ENCODE measurements around the gene GPM6B. TPM values are rescaled to one million over a fixed set of nuclear protein-coding genes. Genes with fewer than 3 reads are reported as not detected.

Gene GPM6B, protein sequence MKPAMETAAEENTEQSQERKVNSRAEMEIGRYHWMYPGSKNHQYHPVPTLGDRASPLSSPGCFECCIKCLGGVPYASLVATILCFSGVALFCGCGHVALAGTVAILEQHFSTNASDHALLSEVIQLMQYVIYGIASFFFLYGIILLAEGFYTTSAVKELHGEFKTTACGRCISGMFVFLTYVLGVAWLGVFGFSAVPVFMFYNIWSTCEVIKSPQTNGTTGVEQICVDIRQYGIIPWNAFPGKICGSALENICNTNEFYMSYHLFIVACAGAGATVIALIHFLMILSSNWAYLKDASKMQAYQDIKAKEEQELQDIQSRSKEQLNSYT
- total RNA-seq (not detected), polyA plus RNA-seq (under 1 TPM; 0.24 to 0.67 (median 0.34) TPM)

DNA sequence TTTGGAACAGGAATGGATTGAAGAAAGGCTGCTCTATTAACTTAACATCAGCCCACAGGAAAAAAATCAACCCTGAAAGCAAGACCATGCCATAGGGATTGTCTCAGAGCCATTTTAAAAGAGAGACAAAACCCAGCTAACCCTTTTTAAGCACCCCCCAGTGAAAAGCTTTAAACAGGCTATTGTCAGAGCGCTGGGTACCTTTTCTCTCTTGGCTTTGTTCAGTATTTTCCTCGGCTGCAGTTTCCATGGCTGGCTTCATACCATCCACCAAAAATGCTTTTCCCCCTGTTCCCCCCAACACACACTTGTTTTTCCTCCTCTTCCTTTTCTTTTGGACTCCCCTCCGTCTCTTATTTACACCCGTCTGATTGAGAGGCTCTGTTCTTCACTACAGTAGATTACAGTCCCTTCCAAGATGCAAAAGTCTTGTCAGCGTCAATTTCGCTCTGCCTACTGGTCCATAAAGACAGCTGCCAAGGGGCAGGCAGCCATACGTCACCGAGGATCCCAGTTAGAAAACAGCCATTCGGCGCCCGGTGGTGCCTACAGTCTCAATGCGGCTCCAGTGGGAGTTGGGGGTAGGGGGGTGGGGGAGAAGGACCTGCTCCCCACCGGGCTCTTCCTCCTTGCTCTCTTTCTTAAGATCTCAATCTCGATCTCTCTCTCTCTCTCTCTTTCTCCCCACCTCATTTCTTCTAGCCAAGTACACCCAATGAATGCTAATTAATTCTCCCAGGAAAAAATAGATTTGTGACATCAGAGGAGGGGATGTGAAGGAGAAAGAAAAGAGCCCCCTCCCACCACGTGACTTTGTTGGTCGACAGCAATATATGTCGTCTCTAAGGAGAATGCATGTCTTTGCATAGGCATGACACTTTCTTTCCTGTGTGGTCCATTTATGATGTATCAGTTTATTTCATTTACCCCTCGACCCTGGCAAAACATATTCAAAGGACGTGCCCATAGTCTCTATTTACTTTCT lies at the start of gene GPM6B:
Gene GPM6B, minus strand, starts transcription at position 451 of the 985 bp plus-strand sequence. Its CDS starts 189 bp downstream, at position 262.
- no peaks in the 10 kb centered on the region for H3K36me3 Mint-ChIP-seq
- ATAC-seq (ENCODE audit: low read depth in 2 of 2) (no peak), DNase-seq (no peak)
- H3K4me1 Mint-ChIP-seq, result no peaks in the 10 kb centered on the region
- peaks cover 0 to 3% (median 0%) of the 10 kb centered on the region in 7 donors for H3K9me3 Mint-ChIP-seq
- no peaks in the 10 kb centered on the region for H3K36me3 ChIP-seq (ENCODE audit: control insufficient read depth, insufficient read depth, low read length)
- H3K4me3 ChIP-seq (ENCODE audit: low read depth, low read length), result no peak within 1 kb of the TSS
- no peak within 1 kb of the TSS for H3K27ac ChIP-seq (ENCODE audit: insufficient read depth, low read length, poor library complexity, severe bottlenecking)
- peaks cover 18% of the 10 kb centered on the region for H3K27me3 Mint-ChIP-seq
- H3K27ac Mint-ChIP-seq, result no peak within 1 kb of the TSS
- H3K27me3 ChIP-seq (ENCODE audit: control insufficient read depth, insufficient read depth, low read length), result peaks cover 3% of the 10 kb centered on the region
- H3K4me3 Mint-ChIP-seq, result no peak within 1 kb of the TSS
- no peaks in the 10 kb centered on the region for H3K4me1 ChIP-seq (ENCODE audit: control insufficient read depth, insufficient read depth, low read length, poor library complexity, severe bottlenecking)
- no peaks in the 10 kb centered on the region for H3K9me3 ChIP-seq (ENCODE audit: control insufficient read depth in 2 of 2, low read length in 2 of 2)

DNA sequence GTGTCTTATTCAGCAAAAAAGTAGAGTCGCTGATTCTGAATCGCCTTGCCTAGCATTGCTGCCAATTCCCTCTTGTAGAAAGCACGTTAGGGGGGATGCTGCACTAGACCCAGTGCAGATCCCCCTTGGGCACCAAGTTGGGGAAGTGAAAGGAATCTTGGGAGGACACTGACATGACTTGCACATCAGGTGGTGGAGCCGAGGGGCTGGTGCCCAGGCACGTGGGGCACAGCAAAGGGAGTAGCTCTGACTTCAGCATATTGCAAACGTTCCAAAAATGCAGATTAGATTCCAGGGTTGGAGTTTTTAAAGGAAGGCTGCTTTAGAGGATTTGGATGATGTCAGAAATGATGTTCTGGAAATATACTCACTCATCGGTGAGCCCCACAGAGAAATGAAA lies 47.4 kb upstream of the GPM6B start:
- ATAC-seq (ENCODE audit: low read depth in 2 of 2) (no peak), DNase-seq (no peak)
- Histone ChIP-seq H3K4me1 (ENCODE audit: control insufficient read depth, insufficient read depth, low read length, poor library complexity, severe bottlenecking) (no peaks in the 10 kb centered on the region), H3K27me3 (ENCODE audit: control insufficient read depth, insufficient read depth, low read length) (no peaks in the 10 kb centered on the region), H3K36me3 (ENCODE audit: control insufficient read depth, insufficient read depth, low read length) (no peaks in the 10 kb centered on the region), H3K4me3 (ENCODE audit: low read depth, low read length) (no peak overlapping the region), H3K9me3 (ENCODE audit: control insufficient read depth in 2 of 2, low read length in 2 of 2) (no peaks in the 10 kb centered on the region), H3K27ac (ENCODE audit: insufficient read depth, low read length, poor library complexity, severe bottlenecking) (no peak overlapping the region)
- Mint-ChIP-seq H3K9me3 (no peaks in the 10 kb centered on the region), H3K27ac (no peak overlapping the region), H3K4me3 (no peak overlapping the region), H3K27me3 (peaks cover 6% of the 10 kb centered on the region), H3K36me3 (no peaks in the 10 kb centered on the region), H3K4me1 (no peaks in the 10 kb centered on the region)

DNA sequence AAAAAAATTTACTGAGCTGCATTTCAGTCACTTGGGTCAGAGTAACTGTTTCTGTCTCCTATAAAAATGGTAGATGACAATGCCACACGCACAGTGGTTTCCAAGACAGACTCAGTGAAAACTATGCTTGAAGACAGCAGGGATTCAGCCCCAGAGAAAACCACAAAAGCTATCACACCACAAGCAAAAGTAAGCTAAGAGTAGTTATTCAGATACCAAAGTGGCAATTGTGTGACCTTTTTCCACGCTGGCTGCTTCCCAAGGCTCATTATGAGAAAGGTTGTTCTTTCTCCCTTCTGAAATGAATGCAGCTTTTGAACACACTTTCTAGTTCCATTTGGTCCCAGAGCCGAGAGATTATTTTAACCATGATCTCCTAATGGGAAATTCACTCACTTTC lies 46.4 kb upstream of the GPM6B start:
- DNase-seq (no peak), ATAC-seq (ENCODE audit: low read depth in 2 of 2) (no peak)
- Histone ChIP-seq H3K4me1 (ENCODE audit: control insufficient read depth, insufficient read depth, low read length, poor library complexity, severe bottlenecking) (no peaks in the 10 kb centered on the region), H3K27ac (ENCODE audit: insufficient read depth, low read length, poor library complexity, severe bottlenecking) (no peak overlapping the region), H3K4me3 (ENCODE audit: low read depth, low read length) (no peak overlapping the region), H3K36me3 (ENCODE audit: control insufficient read depth, insufficient read depth, low read length) (no peaks in the 10 kb centered on the region), H3K27me3 (ENCODE audit: control insufficient read depth, insufficient read depth, low read length) (peaks cover 5% of the 10 kb centered on the region), H3K9me3 (ENCODE audit: control insufficient read depth in 2 of 2, low read length in 2 of 2) (no peaks in the 10 kb centered on the region)
- H3K9me3 Mint-ChIP-seq, result no peaks in the 10 kb centered on the region
- no peak overlapping the region for H3K27ac Mint-ChIP-seq
- no peaks in the 10 kb centered on the region for H3K4me1 Mint-ChIP-seq
- H3K27me3 Mint-ChIP-seq, result peaks cover 12% of the 10 kb centered on the region
- no peak overlapping the region for H3K4me3 Mint-ChIP-seq
- no peaks in the 10 kb centered on the region for H3K36me3 Mint-ChIP-seq

GRCh38 chrX:13859724-13860123 lies 42.8 kb upstream of the GPM6B start:
- no peak overlapping the region for H3K4me3 Mint-ChIP-seq
- peaks cover 17% of the 10 kb centered on the region for H3K27me3 Mint-ChIP-seq
- H3K27ac Mint-ChIP-seq, result no peak overlapping the region

DNA sequence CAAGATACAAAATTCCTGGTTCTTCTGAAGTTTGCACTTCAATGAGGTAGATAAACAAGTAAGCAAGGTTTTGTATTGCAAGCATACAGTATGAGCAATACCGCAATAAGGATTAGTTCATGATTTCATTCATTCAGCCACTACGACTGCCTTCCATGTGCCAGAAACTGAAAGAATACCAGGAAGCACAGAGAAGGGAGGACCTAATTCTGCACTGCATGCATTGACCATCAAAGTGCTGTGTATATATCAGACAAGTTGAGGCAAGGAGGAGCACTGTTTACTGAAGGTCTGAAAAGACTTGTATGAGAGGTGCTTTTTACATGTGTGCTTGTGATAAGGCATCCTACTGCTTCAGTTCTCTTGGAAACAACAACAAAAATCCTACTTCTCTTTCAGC lies 40.9 kb upstream of the GPM6B start:
- H3K9me3 Mint-ChIP-seq, result peaks cover 0 to 2% (median 0%) of the 10 kb centered on the region in 7 donors
- ATAC-seq (ENCODE audit: low read depth in 2 of 2) (no peak), DNase-seq (no peak)
- Histone ChIP-seq H3K27ac (ENCODE audit: insufficient read depth, low read length, poor library complexity, severe bottlenecking) (no peak overlapping the region), H3K27me3 (ENCODE audit: control insufficient read depth, insufficient read depth, low read length) (peaks cover 5% of the 10 kb centered on the region), H3K4me3 (ENCODE audit: low read depth, low read length) (no peak overlapping the region), H3K4me1 (ENCODE audit: control insufficient read depth, insufficient read depth, low read length, poor library complexity, severe bottlenecking) (no peaks in the 10 kb centered on the region), H3K9me3 (ENCODE audit: control insufficient read depth in 2 of 2, low read length in 2 of 2) (no peaks in the 10 kb centered on the region), H3K36me3 (ENCODE audit: control insufficient read depth, insufficient read depth, low read length) (no peaks in the 10 kb centered on the region)
- H3K4me3 Mint-ChIP-seq, result no peak overlapping the region
- peaks cover 17% of the 10 kb centered on the region for H3K27me3 Mint-ChIP-seq
- H3K36me3 Mint-ChIP-seq, result no peaks in the 10 kb centered on the region
- no peak overlapping the region for H3K27ac Mint-ChIP-seq
- no peaks in the 10 kb centered on the region for H3K4me1 Mint-ChIP-seq

More at GRCh38 chrX:13859724-13860123, 42.8 kb upstream of the GPM6B start:
- H3K9me3 ChIP-seq (ENCODE audit: control insufficient read depth in 2 of 2, low read length in 2 of 2), result no peaks in the 10 kb centered on the region
- DNase-seq (no peak), ATAC-seq (ENCODE audit: low read depth in 2 of 2) (no peak)
- no peaks in the 10 kb centered on the region for H3K36me3 Mint-ChIP-seq
- no peak overlapping the region for H3K27ac ChIP-seq (ENCODE audit: insufficient read depth, low read length, poor library complexity, severe bottlenecking)
- H3K4me1 Mint-ChIP-seq, result no peaks in the 10 kb centered on the region
- H3K9me3 Mint-ChIP-seq, result peaks cover 0 to 2% (median 0%) of the 10 kb centered on the region in 7 donors
- no peaks in the 10 kb centered on the region for H3K36me3 ChIP-seq (ENCODE audit: control insufficient read depth, insufficient read depth, low read length)
- H3K4me1 ChIP-seq (ENCODE audit: control insufficient read depth, insufficient read depth, low read length, poor library complexity, severe bottlenecking), result no peaks in the 10 kb centered on the region
- no peak overlapping the region for H3K4me3 ChIP-seq (ENCODE audit: low read depth, low read length)
- H3K27me3 ChIP-seq (ENCODE audit: control insufficient read depth, insufficient read depth, low read length), result peaks cover 5% of the 10 kb centered on the region

GRCh38 chrX:13855689-13856450 lies 39.0 kb upstream of the GPM6B start:
- Mint-ChIP-seq H3K27ac (no peak overlapping the region), H3K27me3 (peaks cover 15% of the 10 kb centered on the region), H3K36me3 (no peaks in the 10 kb centered on the region), H3K4me1 (no peaks in the 10 kb centered on the region), H3K4me3 (no peak overlapping the region), H3K9me3 (peaks cover 0 to 2% (median 0%) of the 10 kb centered on the region in 7 donors)
- Histone ChIP-seq H3K4me3 (ENCODE audit: low read depth, low read length) (no peak overlapping the region), H3K9me3 (ENCODE audit: control insufficient read depth in 2 of 2, low read length in 2 of 2) (no peaks in the 10 kb centered on the region), H3K36me3 (ENCODE audit: control insufficient read depth, insufficient read depth, low read length) (no peaks in the 10 kb centered on the region), H3K27ac (ENCODE audit: insufficient read depth, low read length, poor library complexity, severe bottlenecking) (no peak overlapping the region), H3K4me1 (ENCODE audit: control insufficient read depth, insufficient read depth, low read length, poor library complexity, severe bottlenecking) (no peaks in the 10 kb centered on the region), H3K27me3 (ENCODE audit: control insufficient read depth, insufficient read depth, low read length) (peaks cover 5% of the 10 kb centered on the region)
- ATAC-seq (ENCODE audit: low read depth in 2 of 2), result no peak
- no peak for DNase-seq

- no peak for ATAC-seq (ENCODE audit: low read depth in 2 of 2)
- H3K4me3 ChIP-seq (ENCODE audit: low read depth, low read length), result no peak overlapping the region
- no peak overlapping the region for H3K4me3 Mint-ChIP-seq
- no peaks in the 10 kb centered on the region for H3K4me1 ChIP-seq (ENCODE audit: control insufficient read depth, insufficient read depth, low read length, poor library complexity, severe bottlenecking)
- no peak overlapping the region for H3K27ac Mint-ChIP-seq
- H3K9me3 Mint-ChIP-seq, result peaks cover 0 to 2% (median 0%) of the 10 kb centered on the region in 7 donors
- H3K27ac ChIP-seq (ENCODE audit: insufficient read depth, low read length, poor library complexity, severe bottlenecking), result no peak overlapping the region
- H3K27me3 ChIP-seq (ENCODE audit: control insufficient read depth, insufficient read depth, low read length), result peaks cover 3% of the 10 kb centered on the region
- H3K4me1 Mint-ChIP-seq, result no peaks in the 10 kb centered on the region
- no peak for DNase-seq
- peaks cover 11% of the 10 kb centered on the region for H3K27me3 Mint-ChIP-seq
- no peaks in the 10 kb centered on the region for H3K36me3 ChIP-seq (ENCODE audit: control insufficient read depth, insufficient read depth, low read length)
- no peaks in the 10 kb centered on the region for H3K9me3 ChIP-seq (ENCODE audit: control insufficient read depth in 2 of 2, low read length in 2 of 2)
- H3K36me3 Mint-ChIP-seq, result no peaks in the 10 kb centered on the region
Observed at GRCh38 chrX:13854003-13854402, 37.1 kb upstream of the GPM6B start.
